Skeletal muscle tissue (tissue), 4 donors: ENCODE data around the gene ALDH1A3. TPM values are rescaled to one million over a fixed set of nuclear protein-coding genes. Genes with fewer than 3 reads are reported as not detected.

Source experiments
- H3K27ac ChIP-seq: one replicate; pipeline ENCODE4 v1.7.0; 2013; ENCODE audit warnings: mild to moderate bottlenecking, low read depth, low read length, inconsistent platforms
- H3K27me3 ChIP-seq, 3 donors: one replicate each; pipeline ENCODE4 v1.7.0; 2013; ENCODE audit warnings: low read length in 3 of 3; ENCODE audit not compliant: control insufficient read depth in 3 of 3, insufficient read depth in 3 of 3
- H3K36me3 ChIP-seq, 3 donors: one replicate each; pipeline ENCODE4 v1.7.0; 2013; ENCODE audit warnings: low read length in 3 of 3; ENCODE audit not compliant: control insufficient read depth in 3 of 3, insufficient read depth in 3 of 3
- H3K4me1 ChIP-seq, 3 donors: one replicate each; pipeline ENCODE4 v1.7.0; 2013; ENCODE audit warnings: low read length in 3 of 3, mild to moderate bottlenecking in 3 of 3; ENCODE audit not compliant: control insufficient read depth in 3 of 3, insufficient read depth in 3 of 3
- H3K4me3 ChIP-seq, 3 donors: one replicate each; pipeline ENCODE4 v1.7.0; 2013; ENCODE audit warnings: low read length in 3 of 3
- H3K9ac ChIP-seq, 3 donors: one replicate each; pipeline ENCODE4 v1.7.0; 2013; ENCODE audit warnings: low read length in 3 of 3, mild to moderate bottlenecking in 3 of 3, moderate library complexity in 2 of 3, low read depth in 1 of 3
- H3K9me3 ChIP-seq, 3 donors: one replicate each; pipeline ENCODE4 v1.7.0; 2013; ENCODE audit warnings: low read length in 3 of 3; ENCODE audit not compliant: control insufficient read depth in 3 of 3
- total RNA-seq: library from RNA; depleted of rRNA; stranded (reverse); fragments of >200 nt; gene quantifications from one replicate; pipeline ENCODE4 v1.2.3, GENCODE V29; 2014
- donor health status: Osteomylitis.

Gene ALDH1A3
- total RNA-seq, 1 donor from 2014 or later: 15.7 TPM

- H3K9me3 ChIP-seq: no peaks in the 10 kb centered on the region
- H3K27ac ChIP-seq: no peak overlapping the region
- peaks cover 0 to 4% (median 2%) of the 10 kb centered on the region in 3 donors for H3K4me1 ChIP-seq
- no peak overlapping the region for H3K4me3 ChIP-seq
- H3K9ac ChIP-seq: no peak overlapping the region
- H3K36me3 ChIP-seq: no peaks in the 10 kb centered on the region
- H3K27me3 ChIP-seq: no peaks in the 10 kb centered on the region
Measured at GRCh38 chr15:100942656-100943425, 63.2 kb downstream of the ALDH1A3 start.

- Histone ChIP-seq H3K27ac (no peak overlapping the region), H3K27me3 (no peaks in the 10 kb centered on the region), H3K36me3 (no peaks in the 10 kb centered on the region), H3K4me3 (no peak overlapping the region), H3K9ac (no peak overlapping the region), H3K4me1 (peaks cover 0 to 4% (median 2%) of the 10 kb centered on the region in 3 donors), H3K9me3 (no peaks in the 10 kb centered on the region)
Measured at GRCh38 chr15:100944244-100944895, 64.7 kb downstream of the ALDH1A3 start.

- Histone ChIP-seq H3K9ac (no peak overlapping the region), H3K27me3 (no peaks in the 10 kb centered on the region)
Measured at GRCh38 chr15:100944986-100945385, 65.4 kb downstream of the ALDH1A3 start.

DNA sequence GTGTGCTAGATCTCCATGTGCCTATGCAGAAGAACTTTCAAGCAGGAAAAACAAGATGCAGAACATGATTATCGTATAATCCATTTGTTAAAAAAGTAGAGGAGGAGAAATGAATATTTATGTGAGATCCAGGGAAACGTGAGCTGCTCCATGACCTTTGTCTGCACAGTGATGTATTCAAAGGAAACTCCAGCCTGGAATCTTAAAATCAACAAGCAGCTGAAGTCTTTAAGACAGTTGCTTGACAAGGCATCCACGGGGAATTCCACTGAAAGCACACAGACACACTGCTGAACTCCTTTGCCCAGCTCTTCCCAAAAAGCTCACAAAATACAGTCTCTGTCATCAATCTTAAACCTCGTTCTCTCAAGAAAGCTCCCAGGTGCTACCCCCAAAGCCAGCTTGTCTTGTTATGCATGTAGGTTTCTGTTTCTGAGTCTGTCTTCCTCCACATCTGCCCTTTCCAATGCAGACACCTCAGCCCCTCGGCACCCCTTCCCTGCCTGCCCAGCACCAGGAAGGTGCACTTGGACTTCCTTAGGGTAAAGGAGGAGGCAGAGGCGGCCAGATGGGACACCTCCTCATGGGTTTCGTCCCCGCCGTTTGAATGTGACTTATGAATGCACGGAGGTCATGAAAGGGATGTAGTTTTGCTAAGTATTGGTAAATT, 68.3 kb downstream of the ALDH1A3 start:
- Histone ChIP-seq H3K9ac (no peak overlapping the region), H3K4me1 (peaks cover 0 to 2% (median 0%) of the 10 kb centered on the region in 3 donors), H3K9me3 (no peaks in the 10 kb centered on the region), H3K4me3 (no peak overlapping the region), H3K27ac (no peak overlapping the region), H3K27me3 (no peaks in the 10 kb centered on the region), H3K36me3 (no peaks in the 10 kb centered on the region)

More at GRCh38 chr15:100944986-100945385, 65.4 kb downstream of the ALDH1A3 start:
- Histone ChIP-seq H3K4me1 (peaks cover 0 to 4% (median 2%) of the 10 kb centered on the region in 3 donors), H3K36me3 (no peaks in the 10 kb centered on the region), H3K27ac (no peak overlapping the region), H3K9me3 (no peaks in the 10 kb centered on the region), H3K4me3 (no peak overlapping the region)

DNA sequence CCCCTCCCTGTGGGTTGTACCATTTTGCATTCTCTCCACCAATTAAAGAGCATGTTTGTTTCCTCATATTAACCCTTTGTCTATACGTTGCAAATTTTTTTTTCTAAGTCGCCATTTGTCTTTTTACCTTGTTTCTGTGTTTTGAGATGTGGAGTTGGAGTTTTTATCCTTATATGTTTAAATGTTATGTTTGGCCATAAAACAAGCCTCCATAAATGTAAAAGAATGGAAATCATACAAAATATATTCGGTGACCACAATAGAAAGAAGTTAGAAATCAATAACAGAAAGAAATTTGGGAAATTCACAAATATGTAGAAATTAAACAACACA, 68.8 kb downstream of the ALDH1A3 start:
- no peaks in the 10 kb centered on the region for H3K27me3 ChIP-seq
- no peaks in the 10 kb centered on the region for H3K9me3 ChIP-seq
- no peaks in the 10 kb centered on the region for H3K36me3 ChIP-seq
- H3K27ac ChIP-seq: no peak overlapping the region
- no peaks in the 10 kb centered on the region for H3K4me1 ChIP-seq
- no peak overlapping the region for H3K9ac ChIP-seq
- no peak overlapping the region for H3K4me3 ChIP-seq

- Histone ChIP-seq H3K27me3 (no peaks in the 10 kb centered on the region), H3K36me3 (no peaks in the 10 kb centered on the region), H3K27ac (no peak overlapping the region), H3K4me3 (no peak overlapping the region), H3K9me3 (no peaks in the 10 kb centered on the region), H3K4me1 (no peaks in the 10 kb centered on the region), H3K9ac (no peak overlapping the region)
Measured at GRCh38 chr15:100949691-100950090, 70.1 kb downstream of the ALDH1A3 start.

DNA sequence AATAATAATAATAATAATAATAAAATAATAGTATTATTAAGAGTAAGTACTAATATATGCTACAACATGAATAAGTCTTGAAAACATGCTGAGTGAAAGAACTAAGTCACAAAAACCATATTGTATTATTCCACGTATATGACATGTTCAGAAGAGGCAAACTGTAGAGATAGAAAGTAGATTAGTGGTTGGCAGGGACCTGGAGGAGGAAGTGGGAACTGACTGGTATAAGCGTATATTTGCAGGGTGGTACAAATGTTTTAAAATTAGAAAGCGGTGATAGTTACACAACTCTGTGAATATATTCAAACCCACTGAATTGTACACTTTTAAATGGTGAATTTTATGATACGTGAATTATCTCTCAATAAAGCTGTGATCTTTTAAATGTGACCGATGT, 72.3 kb downstream of the ALDH1A3 start:
- Histone ChIP-seq H3K9me3 (no peaks in the 10 kb centered on the region), H3K36me3 (no peaks in the 10 kb centered on the region), H3K4me1 (no peaks in the 10 kb centered on the region), H3K4me3 (no peak overlapping the region), H3K27ac (no peak overlapping the region), H3K9ac (no peak overlapping the region), H3K27me3 (no peaks in the 10 kb centered on the region)

DNA sequence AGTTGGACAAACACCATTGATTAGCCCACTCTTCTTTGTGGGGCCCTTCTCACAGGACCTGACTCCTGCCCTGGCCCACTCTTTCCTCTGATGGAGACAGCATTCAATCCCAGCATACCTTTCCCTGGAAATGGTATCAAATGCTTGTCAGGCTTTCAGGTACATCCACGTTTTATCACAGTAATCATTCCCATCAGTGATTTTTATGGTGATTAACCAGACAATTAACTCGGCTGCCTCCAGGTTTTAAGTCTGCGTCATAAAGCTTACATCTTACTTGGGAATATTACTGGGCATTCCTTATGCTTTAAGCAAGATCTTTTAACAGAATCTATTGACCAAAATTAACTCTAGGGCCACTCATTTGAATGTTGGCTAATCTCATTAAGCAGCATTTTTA, 72.9 kb downstream of the ALDH1A3 start:
- no peaks in the 10 kb centered on the region for H3K9me3 ChIP-seq
- no peaks in the 10 kb centered on the region for H3K27me3 ChIP-seq
- no peak overlapping the region for H3K27ac ChIP-seq
- H3K9ac ChIP-seq: no peak overlapping the region
- H3K4me3 ChIP-seq: no peak overlapping the region
- H3K4me1 ChIP-seq: no peaks in the 10 kb centered on the region
- no peaks in the 10 kb centered on the region for H3K36me3 ChIP-seq

- H3K27me3 ChIP-seq: no peaks in the 10 kb centered on the region
- H3K9ac ChIP-seq: no peak overlapping the region
- no peaks in the 10 kb centered on the region for H3K4me1 ChIP-seq
- H3K4me3 ChIP-seq: no peak overlapping the region
- no peaks in the 10 kb centered on the region for H3K36me3 ChIP-seq
- H3K9me3 ChIP-seq: no peaks in the 10 kb centered on the region
- peak overlapping the region; percentile 51 for H3K27ac ChIP-seq
Measured at GRCh38 chr15:100958326-100959065, 78.9 kb downstream of the ALDH1A3 start.
